T-helper 17 cell (primary cell): ENCODE measurements around the gene MBD3. TPM values are rescaled to one million over a fixed set of nuclear protein-coding genes. Genes with fewer than 3 reads are reported as not detected.

Experiments used
- ATAC-seq: fragments of 150-1000 bp; cut with Tn5 transposase; 2 replicates; pipeline ENCODE4 v1.10.0; 2021; ENCODE audit warnings: mild to moderate bottlenecking, moderate library complexity
- DNase-seq, 3 donors: peaks; one replicate each; pipeline versions ENCODE4 v3.0.0 to v3.0.0-alpha.2; 2020 to 2021
- H3K9me3 ChIP-seq: one replicate; pipeline ENCODE4 v1.7.0; 2013; ENCODE audit warnings: low read length, mild to moderate bottlenecking; ENCODE audit not compliant: control insufficient read depth, poor library complexity, severe bottlenecking
- H3K27ac Mint-ChIP-seq: one replicate; pipeline ENCODE4 v1.8.0; 2022; ENCODE audit warnings: mild to moderate bottlenecking, moderate library complexity, mixed read lengths
- H3K27me3 Mint-ChIP-seq: one replicate; pipeline ENCODE4 v1.8.0; 2022; ENCODE audit warnings: mixed read lengths
- H3K36me3 Mint-ChIP-seq: one replicate; pipeline ENCODE4 v1.8.0; 2022; ENCODE audit warnings: low read depth, mixed read lengths
- H3K4me1 Mint-ChIP-seq: one replicate; pipeline ENCODE4 v1.8.0; 2022; ENCODE audit warnings: mild to moderate bottlenecking, mixed read lengths
- H3K4me3 Mint-ChIP-seq: one replicate; pipeline ENCODE4 v1.8.0; 2022; ENCODE audit warnings: mild to moderate bottlenecking, moderate library complexity, mixed read lengths
- total RNA-seq, 4 donors: library from RNA in 2 of 4; stranded (reverse) in 2 of 4; gene quantifications; one replicate each; pipeline ENCODE4 v1.2.3 and lab custom pipeline; 2022 to 2026

The MBD3 gene
- total RNA-seq, 2 donors from 2014 or later: 37.9 to 40.6 TPM

DNA sequence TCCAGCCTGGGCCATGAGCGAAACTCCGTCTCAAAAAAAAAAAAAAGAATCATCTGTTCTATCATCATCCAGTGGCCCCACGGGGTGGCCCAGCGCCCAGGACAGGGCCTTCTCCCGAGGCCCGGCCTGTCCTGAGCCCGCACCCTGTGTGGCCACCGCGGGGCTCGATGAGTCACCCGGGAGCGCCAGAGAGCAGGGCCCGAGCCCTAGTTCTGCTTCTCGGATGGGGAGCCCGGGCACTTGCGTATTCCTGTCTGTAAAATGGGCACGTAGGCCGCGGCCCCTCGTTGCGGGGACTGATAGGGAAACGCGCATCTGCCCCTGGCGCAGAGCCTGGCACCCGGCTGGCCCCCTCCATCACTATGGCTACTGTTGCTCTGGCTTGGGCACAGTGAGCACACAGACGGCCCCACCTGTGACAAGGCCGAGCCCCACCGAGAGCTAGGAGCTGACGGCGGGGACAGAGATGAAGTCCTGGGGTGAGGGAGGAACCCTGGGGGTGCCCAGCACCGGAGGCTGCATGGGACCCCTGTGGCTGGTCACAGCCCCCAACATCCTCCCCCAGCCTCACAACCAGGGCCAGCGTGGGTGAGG is 33.8 kb upstream of the MBD3 start:
- Mint-ChIP-seq H3K36me3 (no peaks in the 10 kb centered on the region), H3K4me1 (no peaks in the 10 kb centered on the region), H3K4me3 (no peak overlapping the region), H3K27ac (no peak overlapping the region), H3K27me3 (no peaks in the 10 kb centered on the region)
- H3K9me3 ChIP-seq: no peaks in the 10 kb centered on the region
- DNase-seq: no peak
- no peak for ATAC-seq

DNA sequence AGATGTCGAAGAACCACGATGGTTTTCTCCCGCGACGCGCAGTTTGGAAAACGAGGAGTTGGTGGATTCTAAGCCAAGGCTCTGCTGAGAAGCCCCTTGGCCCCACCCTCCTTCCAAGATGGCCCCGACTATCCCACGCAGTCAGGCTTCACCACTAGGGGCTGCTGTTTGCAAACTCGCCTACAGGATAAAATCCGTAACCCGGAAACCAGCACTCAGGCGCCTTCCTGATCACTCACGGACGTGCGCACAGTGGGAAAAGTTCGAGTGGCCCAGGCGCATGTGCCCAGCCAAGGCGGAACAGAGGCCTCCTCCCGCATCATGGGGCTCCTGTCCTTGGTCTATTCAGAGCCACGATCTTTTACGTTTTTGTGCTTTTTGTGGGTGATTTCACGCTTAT is 31.8 kb upstream of the MBD3 start:
- DNase-seq (peak in 2 of 3 donors; percentile 23 to 32), ATAC-seq (peak; percentile 69)
- no peak overlapping the region for H3K27ac Mint-ChIP-seq
- H3K4me1 Mint-ChIP-seq: no peaks in the 10 kb centered on the region
- H3K4me3 Mint-ChIP-seq: no peak overlapping the region
- no peaks in the 10 kb centered on the region for H3K27me3 Mint-ChIP-seq
- H3K9me3 ChIP-seq: no peaks in the 10 kb centered on the region
- no peaks in the 10 kb centered on the region for H3K36me3 Mint-ChIP-seq

DNA sequence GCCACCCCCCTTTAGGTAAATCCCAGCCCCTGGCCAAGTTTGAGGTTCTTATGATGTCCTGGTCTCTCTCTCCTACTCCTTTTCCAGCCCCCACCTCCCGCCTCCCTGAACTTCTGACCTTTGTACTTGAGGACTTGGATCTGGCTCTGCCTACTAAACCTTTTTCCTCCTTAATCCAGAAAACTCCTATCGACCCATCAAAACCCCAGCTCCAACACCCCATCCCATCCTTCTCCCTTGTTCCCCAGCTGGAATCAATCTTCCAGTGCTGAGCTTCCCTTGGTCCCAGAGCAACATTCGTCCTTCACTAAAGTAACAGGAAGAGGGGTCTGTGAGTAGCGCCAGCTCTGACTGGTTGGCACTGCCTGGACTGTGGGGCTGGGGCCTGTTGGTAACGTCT is 29.9 kb upstream of the MBD3 start:
- DNase-seq (no peak), ATAC-seq (no peak)
- Mint-ChIP-seq H3K36me3 (no peaks in the 10 kb centered on the region), H3K27me3 (no peaks in the 10 kb centered on the region), H3K27ac (peak overlapping the region; percentile 16), H3K4me3 (no peak overlapping the region), H3K4me1 (peaks cover 7% of the 10 kb centered on the region)
- no peaks in the 10 kb centered on the region for H3K9me3 ChIP-seq

DNA sequence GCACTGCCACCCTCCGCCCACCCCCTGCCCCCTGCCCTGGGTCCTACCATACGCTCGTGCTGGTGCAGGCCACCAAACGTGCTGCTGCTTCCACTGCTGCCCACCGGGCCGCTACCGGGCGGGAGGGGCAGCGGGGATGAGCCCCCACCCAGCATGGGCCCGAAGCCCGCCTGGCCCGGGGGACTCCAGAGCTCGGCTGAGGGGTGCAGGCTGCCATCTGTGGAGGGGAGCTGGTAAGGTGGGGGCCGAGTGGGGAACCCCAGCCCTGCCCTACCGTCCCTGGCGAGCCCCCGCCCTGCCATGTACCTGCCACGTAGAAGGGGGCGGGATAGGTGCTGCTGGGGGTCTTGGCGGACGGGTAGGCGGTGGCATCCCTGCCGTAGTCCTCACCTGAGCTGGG is 29.3 kb upstream of the MBD3 start:
- H3K36me3 Mint-ChIP-seq: no peaks in the 10 kb centered on the region
- no peak for ATAC-seq

DNA sequence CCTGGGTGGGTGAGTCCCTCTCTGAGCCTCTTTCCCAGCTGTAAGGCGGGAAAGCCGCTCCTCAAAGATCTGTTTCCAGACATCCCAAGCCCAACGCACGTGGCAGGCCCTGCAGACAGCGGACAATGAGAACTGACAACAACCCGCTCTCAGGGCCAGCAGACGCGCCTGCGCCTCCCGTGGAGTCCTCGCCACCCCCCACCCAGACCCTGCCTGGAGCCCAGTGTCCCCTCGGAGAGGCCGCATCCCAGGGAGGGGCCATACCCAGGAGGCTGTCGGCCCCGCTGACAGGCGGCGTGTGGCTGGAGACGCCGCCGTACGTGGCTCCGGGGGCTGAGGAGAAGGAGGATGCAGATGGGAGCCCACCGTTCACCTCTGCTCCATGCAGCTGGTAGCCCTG is 28.9 kb upstream of the MBD3 start:
- Mint-ChIP-seq H3K36me3 (no peaks in the 10 kb centered on the region), H3K27me3 (no peaks in the 10 kb centered on the region), H3K4me1 (peaks cover 12% of the 10 kb centered on the region), H3K27ac (no peak overlapping the region), H3K4me3 (no peak overlapping the region)
- H3K9me3 ChIP-seq: no peaks in the 10 kb centered on the region
- DNase-seq: no peak
- ATAC-seq: no peak

More for the DNA sequence above, 29.3 kb upstream of the MBD3 start:
- peaks cover 9% of the 10 kb centered on the region for H3K4me1 Mint-ChIP-seq
- no peak overlapping the region for H3K4me3 Mint-ChIP-seq
- H3K27ac Mint-ChIP-seq: no peak overlapping the region
- DNase-seq: no peak
- no peaks in the 10 kb centered on the region for H3K27me3 Mint-ChIP-seq
- no peaks in the 10 kb centered on the region for H3K9me3 ChIP-seq

DNA sequence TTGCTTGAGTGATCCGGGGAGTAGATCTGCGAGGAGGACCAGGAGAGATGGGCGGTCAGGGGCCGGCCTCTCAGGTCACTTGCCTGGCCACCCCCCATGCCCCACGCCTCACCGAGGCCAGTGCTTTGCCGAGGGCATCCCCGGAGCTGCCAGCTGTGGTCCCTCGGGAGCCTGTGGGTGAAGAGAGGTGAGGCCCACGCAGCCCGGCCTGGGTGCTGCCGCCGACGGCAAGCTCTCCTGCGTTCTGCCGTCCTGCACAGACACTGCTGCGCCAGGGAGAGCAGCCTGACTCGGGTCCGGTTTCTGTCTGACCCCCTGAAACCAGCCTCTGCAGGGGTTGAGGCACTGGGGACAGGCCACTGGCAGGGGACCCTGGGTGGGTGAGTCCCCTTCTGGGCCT is 28.4 kb upstream of the MBD3 start:
- no peaks in the 10 kb centered on the region for H3K9me3 ChIP-seq
- Mint-ChIP-seq H3K27ac (no peak overlapping the region), H3K27me3 (no peaks in the 10 kb centered on the region), H3K4me3 (no peak overlapping the region), H3K36me3 (no peaks in the 10 kb centered on the region), H3K4me1 (peaks cover 13% of the 10 kb centered on the region)
- ATAC-seq (no peak), DNase-seq (no peak)

DNA sequence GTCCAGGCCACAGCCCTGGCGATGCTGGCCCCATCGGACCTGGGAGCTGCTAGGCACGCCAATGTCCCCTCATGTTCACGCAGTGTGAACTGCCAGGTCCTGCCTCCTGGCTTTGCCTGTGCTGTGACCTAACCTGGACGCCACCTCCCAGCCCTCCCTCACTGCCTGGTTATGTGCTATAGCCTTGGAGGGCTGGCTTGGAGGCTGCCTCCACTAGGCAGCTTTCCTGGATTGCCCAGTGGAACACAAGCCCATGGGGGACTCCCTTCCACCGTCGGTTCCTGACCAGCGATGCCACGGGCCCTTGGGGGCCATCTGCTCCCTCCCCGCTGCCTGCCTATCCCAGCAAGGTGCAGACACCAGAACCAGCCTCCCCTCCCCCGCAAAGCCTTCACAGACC is 27.8 kb upstream of the MBD3 start:
- no peaks in the 10 kb centered on the region for H3K27me3 Mint-ChIP-seq
- no peak for DNase-seq
- H3K36me3 Mint-ChIP-seq: no peaks in the 10 kb centered on the region
- no peak overlapping the region for H3K27ac Mint-ChIP-seq
- H3K4me3 Mint-ChIP-seq: no peak overlapping the region
- no peak for ATAC-seq
- H3K4me1 Mint-ChIP-seq: peaks cover 13% of the 10 kb centered on the region
- no peaks in the 10 kb centered on the region for H3K9me3 ChIP-seq

DNA sequence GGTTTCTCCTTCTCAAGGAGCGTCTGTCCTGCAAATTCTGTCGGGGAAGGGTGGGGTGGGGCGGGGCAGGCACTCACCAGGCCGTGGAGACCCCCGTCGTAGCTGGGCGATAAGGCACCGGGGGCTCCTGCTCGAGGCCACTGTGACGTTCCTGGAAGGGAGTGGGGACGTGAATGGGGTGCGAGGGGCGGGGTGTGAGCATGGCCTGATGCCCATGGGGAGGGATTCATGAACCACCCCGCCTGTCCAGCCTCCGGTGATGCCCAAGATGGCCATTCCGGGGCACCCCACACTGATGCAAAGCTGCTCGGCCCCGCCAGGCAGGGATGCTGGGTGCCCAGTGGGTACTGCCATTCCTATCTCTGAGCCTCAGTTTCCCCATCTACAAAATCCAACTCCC is 27.0 kb upstream of the MBD3 start:
- no peaks in the 10 kb centered on the region for H3K9me3 ChIP-seq
- Mint-ChIP-seq H3K4me3 (no peak overlapping the region), H3K36me3 (no peaks in the 10 kb centered on the region), H3K27me3 (no peaks in the 10 kb centered on the region), H3K27ac (no peak overlapping the region), H3K4me1 (peaks cover 13% of the 10 kb centered on the region)
- ATAC-seq (no peak), DNase-seq (no peak)

DNA sequence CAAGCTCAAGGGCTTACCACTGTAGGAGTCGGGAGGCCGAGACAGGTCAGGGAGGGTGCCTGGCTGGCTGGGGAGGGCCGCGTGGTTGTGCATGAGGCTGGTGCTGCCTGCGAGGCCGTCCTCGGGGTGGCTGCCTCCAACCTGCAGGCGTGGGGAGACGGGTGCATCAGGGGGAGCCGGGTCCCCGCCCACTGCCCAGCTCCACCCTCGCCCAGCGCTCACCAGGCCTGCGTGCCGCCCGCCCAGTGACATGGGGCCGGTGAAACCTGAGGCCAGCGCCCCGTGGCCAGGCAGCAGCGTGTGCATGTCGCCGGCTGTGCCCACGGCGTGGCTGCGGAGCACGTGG is 26.4 kb upstream of the MBD3 start:
- Mint-ChIP-seq H3K4me1 (peaks cover 13% of the 10 kb centered on the region), H3K4me3 (no peak overlapping the region)

DNA sequence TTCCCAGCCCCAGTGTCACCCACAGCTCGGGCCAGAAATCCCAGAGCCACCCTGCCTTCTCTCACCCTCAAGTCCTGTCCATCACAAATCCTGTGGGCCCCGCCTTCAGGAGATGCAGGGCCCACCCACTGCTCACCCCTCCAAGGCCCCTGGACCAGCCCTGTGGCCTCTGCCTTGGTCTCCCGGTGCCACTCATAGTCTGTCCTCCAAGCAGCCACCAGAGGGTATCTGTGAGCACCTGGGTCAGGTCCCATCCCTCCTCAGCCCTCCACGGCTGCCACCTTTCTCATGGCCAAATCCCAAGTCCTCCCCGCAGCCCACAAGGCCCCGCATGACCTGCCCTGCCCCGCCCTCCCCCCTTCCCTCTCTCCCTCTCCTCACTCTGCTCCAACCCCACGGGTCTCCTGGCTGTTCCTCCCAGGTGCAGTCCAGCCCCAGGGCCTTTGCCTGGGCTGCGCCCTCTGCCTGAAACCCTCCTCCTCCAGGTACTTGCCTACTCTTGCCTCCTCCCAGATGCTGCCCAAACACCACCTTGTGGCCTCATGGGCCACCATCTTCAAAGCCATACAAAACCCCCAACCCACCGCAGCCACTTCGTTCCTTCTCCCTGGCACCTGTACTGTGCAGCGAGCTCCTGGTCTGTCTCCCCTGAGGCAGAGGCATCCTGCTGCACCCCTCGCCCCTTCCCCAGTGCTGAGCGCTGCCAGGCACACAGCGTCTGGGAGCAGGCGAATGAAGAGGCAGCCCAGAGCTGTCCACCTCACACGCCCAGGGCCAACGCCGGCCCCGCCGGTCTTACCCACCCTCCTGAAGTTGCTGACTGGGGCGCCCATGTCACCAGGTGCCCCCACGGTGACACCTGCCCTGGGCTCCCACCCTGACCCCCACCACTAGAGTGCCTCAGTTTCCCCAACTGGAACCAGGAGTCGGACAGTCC is 25.8 kb upstream of the MBD3 start:
- H3K9me3 ChIP-seq: no peaks in the 10 kb centered on the region
- peak overlapping the region; percentile 27 for H3K27ac Mint-ChIP-seq
- peaks cover 13% of the 10 kb centered on the region for H3K4me1 Mint-ChIP-seq
- DNase-seq (no peak), ATAC-seq (peak; percentile 64)
- no peaks in the 10 kb centered on the region for H3K27me3 Mint-ChIP-seq
- no peak overlapping the region for H3K4me3 Mint-ChIP-seq
- H3K36me3 Mint-ChIP-seq: no peaks in the 10 kb centered on the region

More for the DNA sequence above, 26.4 kb upstream of the MBD3 start:
- no peaks in the 10 kb centered on the region for H3K9me3 ChIP-seq
- Mint-ChIP-seq H3K27me3 (no peaks in the 10 kb centered on the region), H3K36me3 (no peaks in the 10 kb centered on the region), H3K27ac (no peak overlapping the region)
- DNase-seq: no peak
- ATAC-seq: no peak

DNA sequence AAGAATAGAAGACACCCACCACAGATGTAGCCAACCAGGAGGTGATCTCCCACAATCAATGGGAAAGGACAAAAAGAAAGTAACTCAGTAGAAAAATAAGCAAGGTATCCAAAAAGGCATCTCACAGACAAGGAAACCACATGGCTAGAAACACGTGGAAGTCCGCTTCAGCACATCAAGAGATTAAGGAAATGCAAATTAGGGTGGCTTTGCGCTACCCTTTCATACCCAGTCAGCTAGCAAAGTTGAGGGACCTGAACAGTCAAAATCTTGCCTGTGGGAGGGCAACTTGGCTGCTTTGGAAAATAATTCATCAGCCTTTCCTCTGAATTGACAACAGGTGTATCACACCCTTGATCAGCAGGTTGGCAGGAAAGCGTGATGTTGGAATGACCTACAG is 24.2 kb upstream of the MBD3 start:
- Mint-ChIP-seq H3K27me3 (no peaks in the 10 kb centered on the region), H3K27ac (peak overlapping the region; percentile 3), H3K4me1 (peaks cover 15% of the 10 kb centered on the region), H3K36me3 (no peaks in the 10 kb centered on the region), H3K4me3 (no peak overlapping the region)
- H3K9me3 ChIP-seq: no peaks in the 10 kb centered on the region
- DNase-seq (no peak), ATAC-seq (peak; percentile 46)

DNA sequence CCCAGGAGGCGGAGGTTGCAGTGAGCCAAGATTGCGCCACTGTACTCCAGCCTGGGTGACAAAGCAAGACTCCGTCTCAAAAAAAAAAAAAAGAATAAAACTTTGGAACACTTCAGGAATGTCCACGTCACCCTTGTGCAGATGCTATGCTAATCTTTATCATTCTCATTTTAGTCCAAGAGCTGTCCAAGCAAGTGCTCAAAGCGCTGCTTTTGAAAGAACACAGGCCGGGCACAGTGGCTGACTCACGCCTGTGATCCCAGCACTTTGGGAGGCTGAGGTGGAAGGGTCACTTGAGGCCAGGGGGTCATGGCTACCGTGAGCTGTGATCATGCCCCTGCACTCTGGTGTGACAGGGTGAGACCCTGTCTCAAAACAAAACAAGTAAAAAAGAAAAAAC is 23.7 kb upstream of the MBD3 start:
- DNase-seq (no peak), ATAC-seq (no peak)
- Mint-ChIP-seq H3K27me3 (no peaks in the 10 kb centered on the region), H3K4me1 (peaks cover 15% of the 10 kb centered on the region), H3K4me3 (no peak overlapping the region), H3K27ac (no peak overlapping the region), H3K36me3 (no peaks in the 10 kb centered on the region)
- no peaks in the 10 kb centered on the region for H3K9me3 ChIP-seq

DNA sequence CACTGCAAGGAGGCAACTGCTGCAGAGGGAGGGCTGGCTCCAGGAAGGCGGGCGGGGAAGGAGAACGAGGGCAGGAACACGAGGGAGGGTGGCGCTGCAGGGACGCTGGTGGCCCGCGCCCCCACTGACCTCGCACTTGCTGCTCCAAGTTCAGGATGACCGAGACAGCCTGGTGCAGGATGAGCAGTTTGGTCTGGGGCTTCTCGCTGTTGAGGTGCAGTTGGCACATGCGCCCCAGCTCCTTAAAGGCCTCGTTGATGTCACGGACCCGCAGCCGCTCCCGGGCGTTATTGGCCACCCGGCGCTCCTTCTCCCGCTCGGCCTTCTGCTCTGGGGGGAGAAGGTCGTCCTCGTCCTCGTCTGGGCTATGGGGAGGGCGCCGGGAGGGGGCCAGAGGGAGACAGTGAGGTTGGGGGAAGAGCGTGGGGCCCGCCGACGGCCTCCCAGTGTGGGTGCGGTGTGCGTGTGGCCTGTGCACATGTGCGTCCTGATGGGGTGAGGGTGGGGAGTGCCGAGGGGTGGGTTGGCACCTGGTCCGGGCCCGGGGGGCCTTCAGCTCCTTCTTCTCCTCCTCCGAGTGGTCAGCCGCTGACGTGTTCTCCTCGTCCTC is 22.6 kb upstream of the MBD3 start:
- H3K9me3 ChIP-seq: no peaks in the 10 kb centered on the region
- no peak overlapping the region for H3K4me3 Mint-ChIP-seq
- no peak overlapping the region for H3K27ac Mint-ChIP-seq
- peaks cover 15% of the 10 kb centered on the region for H3K4me1 Mint-ChIP-seq
- H3K27me3 Mint-ChIP-seq: no peaks in the 10 kb centered on the region
- ATAC-seq: no peak
- no peaks in the 10 kb centered on the region for H3K36me3 Mint-ChIP-seq
- DNase-seq: no peak
